ENCODE results near the gene TENM4.

The TENM4 gene

DNA sequence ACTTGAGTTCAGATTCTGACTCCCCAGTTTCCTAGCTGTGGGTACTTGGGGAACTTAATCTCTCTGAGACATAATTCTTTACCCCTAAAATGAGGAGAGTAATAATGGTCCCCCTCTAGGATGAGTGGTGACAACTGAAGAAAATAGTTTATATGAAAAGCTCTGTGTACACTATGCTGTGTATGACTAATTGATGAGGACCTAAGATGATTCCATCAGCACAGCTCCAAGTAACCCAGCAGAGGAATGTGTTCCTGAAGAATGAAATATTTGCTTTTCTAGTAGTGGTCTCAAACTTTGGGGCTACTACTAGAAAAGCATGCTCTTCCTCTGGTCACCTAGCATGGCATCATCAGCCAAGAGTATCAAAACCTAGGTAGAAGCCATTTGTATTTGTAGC, 648.9 kb downstream of the TENM4 start:
- ATAC-seq: no peak
- no peak for TF ChIP-seq TCF4 (CRISPR knock-in tag; IDR thresholded peaks at IDR 0.05; ENCODE audit: borderline replicate concordance)

GRCh38 chr11:78791254-78791653, 649.6 kb downstream of the TENM4 start:
- ATAC-seq: peak; percentile 28; the same call in 1 of the 3 replicates
- TF ChIP-seq ZFP3 (CRISPR knock-in tag; IDR thresholded peaks at IDR 0.05) (no peak), ESRRG (CRISPR knock-in tag; IDR thresholded peaks at IDR 0.05) (no peak), ZFP30 (CRISPR knock-in tag; IDR thresholded peaks at IDR 0.05) (no peak), PPARA (CRISPR knock-in tag; IDR thresholded peaks at IDR 0.05; ENCODE audit: borderline replicate concordance) (no peak), ZNF70 (CRISPR knock-in tag; IDR thresholded peaks at IDR 0.05) (no peak), BACH2 (CRISPR knock-in tag; IDR thresholded peaks at IDR 0.05; ENCODE audit: borderline replicate concordance) (no peak), TOX (CRISPR knock-in tag; IDR thresholded peaks at IDR 0.05; ENCODE audit: borderline replicate concordance) (no peak)
- TF ChIP-seq, protein P1, sequence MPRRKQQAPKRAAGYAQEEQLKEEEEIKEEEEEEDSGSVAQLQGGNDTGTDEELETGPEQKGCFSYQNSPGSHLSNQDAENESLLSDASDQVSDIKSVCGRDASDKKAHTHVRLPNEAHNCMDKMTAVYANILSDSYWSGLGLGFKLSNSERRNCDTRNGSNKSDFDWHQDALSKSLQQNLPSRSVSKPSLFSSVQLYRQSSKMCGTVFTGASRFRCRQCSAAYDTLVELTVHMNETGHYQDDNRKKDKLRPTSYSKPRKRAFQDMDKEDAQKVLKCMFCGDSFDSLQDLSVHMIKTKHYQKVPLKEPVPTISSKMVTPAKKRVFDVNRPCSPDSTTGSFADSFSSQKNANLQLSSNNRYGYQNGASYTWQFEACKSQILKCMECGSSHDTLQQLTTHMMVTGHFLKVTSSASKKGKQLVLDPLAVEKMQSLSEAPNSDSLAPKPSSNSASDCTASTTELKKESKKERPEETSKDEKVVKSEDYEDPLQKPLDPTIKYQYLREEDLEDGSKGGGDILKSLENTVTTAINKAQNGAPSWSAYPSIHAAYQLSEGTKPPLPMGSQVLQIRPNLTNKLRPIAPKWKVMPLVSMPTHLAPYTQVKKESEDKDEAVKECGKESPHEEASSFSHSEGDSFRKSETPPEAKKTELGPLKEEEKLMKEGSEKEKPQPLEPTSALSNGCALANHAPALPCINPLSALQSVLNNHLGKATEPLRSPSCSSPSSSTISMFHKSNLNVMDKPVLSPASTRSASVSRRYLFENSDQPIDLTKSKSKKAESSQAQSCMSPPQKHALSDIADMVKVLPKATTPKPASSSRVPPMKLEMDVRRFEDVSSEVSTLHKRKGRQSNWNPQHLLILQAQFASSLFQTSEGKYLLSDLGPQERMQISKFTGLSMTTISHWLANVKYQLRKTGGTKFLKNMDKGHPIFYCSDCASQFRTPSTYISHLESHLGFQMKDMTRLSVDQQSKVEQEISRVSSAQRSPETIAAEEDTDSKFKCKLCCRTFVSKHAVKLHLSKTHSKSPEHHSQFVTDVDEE (CRISPR knock-in tag; IDR thresholded peaks at IDR 0.05): no peak
- TF ChIP-seq, protein P2, sequence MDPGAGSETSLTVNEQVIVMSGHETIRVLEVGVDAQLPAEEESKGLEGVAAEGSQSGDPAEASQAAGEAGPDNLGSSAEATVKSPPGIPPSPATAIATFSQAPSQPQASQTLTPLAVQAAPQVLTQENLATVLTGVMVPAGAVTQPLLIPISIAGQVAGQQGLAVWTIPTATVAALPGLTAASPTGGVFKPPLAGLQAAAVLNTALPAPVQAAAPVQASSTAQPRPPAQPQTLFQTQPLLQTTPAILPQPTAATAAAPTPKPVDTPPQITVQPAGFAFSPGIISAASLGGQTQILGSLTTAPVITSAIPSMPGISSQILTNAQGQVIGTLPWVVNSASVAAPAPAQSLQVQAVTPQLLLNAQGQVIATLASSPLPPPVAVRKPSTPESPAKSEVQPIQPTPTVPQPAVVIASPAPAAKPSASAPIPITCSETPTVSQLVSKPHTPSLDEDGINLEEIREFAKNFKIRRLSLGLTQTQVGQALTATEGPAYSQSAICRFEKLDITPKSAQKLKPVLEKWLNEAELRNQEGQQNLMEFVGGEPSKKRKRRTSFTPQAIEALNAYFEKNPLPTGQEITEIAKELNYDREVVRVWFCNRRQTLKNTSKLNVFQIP (CRISPR knock-in tag; IDR thresholded peaks at IDR 0.05; ENCODE audit: borderline replicate concordance, low read depth): no peak

- no peak for TF ChIP-seq OSR1 (CRISPR knock-in tag; IDR thresholded peaks at IDR 0.05)
- TF ChIP-seq, protein P2 (CRISPR knock-in tag; IDR thresholded peaks at IDR 0.05; ENCODE audit: borderline replicate concordance, low read depth): no peak
- ATAC-seq: no peak; the same call in 2 of the 3 replicates
These were observed 650.0 kb downstream of the TENM4 start for GRCh38 chr11:78790784-78791183.

DNA sequence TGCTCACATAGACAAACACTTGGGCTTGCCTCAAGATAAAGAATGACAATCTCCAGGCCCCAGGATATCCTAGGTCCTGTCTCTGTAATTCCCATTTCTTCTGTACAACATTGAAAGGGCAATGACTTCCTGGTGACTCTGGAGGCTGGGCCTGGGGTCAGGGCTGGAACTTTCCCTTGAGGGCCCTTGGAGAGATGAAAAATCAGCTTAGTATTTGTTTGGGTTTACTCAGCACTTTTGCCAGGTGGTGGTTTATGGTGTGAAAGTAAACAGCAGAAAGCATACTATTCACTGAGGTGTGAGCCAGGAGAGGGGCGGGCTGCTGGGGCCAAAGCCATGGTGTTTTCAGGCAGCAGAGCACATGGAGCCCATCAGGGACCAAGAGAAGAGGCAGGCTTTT, 651.5 kb downstream of the TENM4 start:
- TF ChIP-seq ZFP30 (CRISPR knock-in tag; IDR thresholded peaks at IDR 0.05): no peak
- TF ChIP-seq, protein P2 (CRISPR knock-in tag; IDR thresholded peaks at IDR 0.05; ENCODE audit: borderline replicate concordance, low read depth): no peak
- TF ChIP-seq PPARA (CRISPR knock-in tag; IDR thresholded peaks at IDR 0.05; ENCODE audit: borderline replicate concordance): no peak
- TF ChIP-seq RARB (CRISPR knock-in tag; IDR thresholded peaks at IDR 0.05): no peak
- TF ChIP-seq ZNF565 (CRISPR knock-in tag; conservative IDR thresholded peaks at IDR 0.05; ENCODE audit: low read depth): no peak
- no peak for TF ChIP-seq BACH2 (CRISPR knock-in tag; IDR thresholded peaks at IDR 0.05; ENCODE audit: borderline replicate concordance)
- ATAC-seq: no peak

DNA sequence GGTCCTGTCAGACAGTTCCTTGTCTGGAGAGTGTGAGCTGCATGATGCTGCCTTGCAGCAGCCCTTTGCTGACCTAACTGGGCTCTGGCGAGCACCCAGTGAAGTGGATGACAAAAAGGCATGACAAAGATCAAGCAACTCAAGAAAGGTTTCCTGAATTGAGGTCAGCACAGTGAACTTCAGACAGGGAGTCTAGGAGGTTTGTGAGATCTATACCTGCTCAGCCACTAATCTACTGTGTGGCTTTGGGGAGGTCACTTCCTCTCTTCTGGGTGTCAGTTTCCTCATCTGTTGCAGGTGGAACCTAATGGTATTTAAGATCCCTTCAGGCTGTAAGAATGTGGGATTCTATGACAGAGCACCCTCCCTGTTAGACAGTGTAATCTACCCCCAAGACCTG, 652.3 kb downstream of the TENM4 start:
- no peak for ATAC-seq
- no peak for TF ChIP-seq ISL1 (CRISPR knock-in tag; IDR thresholded peaks at IDR 0.05)
- TF ChIP-seq ZFP30 (CRISPR knock-in tag; IDR thresholded peaks at IDR 0.05): no peak
- TF ChIP-seq GLIS3 (CRISPR knock-in tag; IDR thresholded peaks at IDR 0.05): no peak
- TF ChIP-seq ZNF565 (CRISPR knock-in tag; conservative IDR thresholded peaks at IDR 0.05; ENCODE audit: low read depth): no peak
- TF ChIP-seq, protein P3, sequence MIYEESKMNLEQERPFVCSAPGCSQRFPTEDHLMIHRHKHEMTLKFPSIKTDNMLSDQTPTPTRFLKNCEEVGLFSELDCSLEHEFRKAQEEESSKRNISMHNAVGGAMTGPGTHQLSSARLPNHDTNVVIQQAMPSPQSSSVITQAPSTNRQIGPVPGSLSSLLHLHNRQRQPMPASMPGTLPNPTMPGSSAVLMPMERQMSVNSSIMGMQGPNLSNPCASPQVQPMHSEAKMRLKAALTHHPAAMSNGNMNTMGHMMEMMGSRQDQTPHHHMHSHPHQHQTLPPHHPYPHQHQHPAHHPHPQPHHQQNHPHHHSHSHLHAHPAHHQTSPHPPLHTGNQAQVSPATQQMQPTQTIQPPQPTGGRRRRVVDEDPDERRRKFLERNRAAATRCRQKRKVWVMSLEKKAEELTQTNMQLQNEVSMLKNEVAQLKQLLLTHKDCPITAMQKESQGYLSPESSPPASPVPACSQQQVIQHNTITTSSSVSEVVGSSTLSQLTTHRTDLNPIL (CRISPR knock-in tag; IDR thresholded peaks at IDR 0.05; ENCODE audit: low read depth): no peak
- TF ChIP-seq, protein P2 (CRISPR knock-in tag; IDR thresholded peaks at IDR 0.05; ENCODE audit: borderline replicate concordance, low read depth): no peak
- TF ChIP-seq PPARA (CRISPR knock-in tag; IDR thresholded peaks at IDR 0.05; ENCODE audit: borderline replicate concordance): no peak
- no peak for TF ChIP-seq ZC3H10 (CRISPR knock-in tag; IDR thresholded peaks at IDR 0.05)
- TF ChIP-seq, protein P4, sequence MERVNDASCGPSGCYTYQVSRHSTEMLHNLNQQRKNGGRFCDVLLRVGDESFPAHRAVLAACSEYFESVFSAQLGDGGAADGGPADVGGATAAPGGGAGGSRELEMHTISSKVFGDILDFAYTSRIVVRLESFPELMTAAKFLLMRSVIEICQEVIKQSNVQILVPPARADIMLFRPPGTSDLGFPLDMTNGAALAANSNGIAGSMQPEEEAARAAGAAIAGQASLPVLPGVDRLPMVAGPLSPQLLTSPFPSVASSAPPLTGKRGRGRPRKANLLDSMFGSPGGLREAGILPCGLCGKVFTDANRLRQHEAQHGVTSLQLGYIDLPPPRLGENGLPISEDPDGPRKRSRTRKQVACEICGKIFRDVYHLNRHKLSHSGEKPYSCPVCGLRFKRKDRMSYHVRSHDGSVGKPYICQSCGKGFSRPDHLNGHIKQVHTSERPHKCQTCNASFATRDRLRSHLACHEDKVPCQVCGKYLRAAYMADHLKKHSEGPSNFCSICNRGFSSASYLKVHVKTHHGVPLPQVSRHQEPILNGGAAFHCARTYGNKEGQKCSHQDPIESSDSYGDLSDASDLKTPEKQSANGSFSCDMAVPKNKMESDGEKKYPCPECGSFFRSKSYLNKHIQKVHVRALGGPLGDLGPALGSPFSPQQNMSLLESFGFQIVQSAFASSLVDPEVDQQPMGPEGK (CRISPR knock-in tag; IDR thresholded peaks at IDR 0.05; ENCODE audit: borderline replicate concordance): no peak
- no peak for TF ChIP-seq ESRRG (CRISPR knock-in tag; IDR thresholded peaks at IDR 0.05)
- TF ChIP-seq TOX (CRISPR knock-in tag; IDR thresholded peaks at IDR 0.05; ENCODE audit: borderline replicate concordance): no peak
- TF ChIP-seq ZNF70 (CRISPR knock-in tag; IDR thresholded peaks at IDR 0.05): no peak
- no peak for TF ChIP-seq ARNTL (CRISPR knock-in tag; IDR thresholded peaks at IDR 0.05; ENCODE audit: borderline replicate concordance, low read depth)
